ENCODE measurements around the gene RNF223.

GRCh38 chr1:1071486-1072298 is 2.4 kb downstream of the RNF223 start:
- TF ChIP-seq CTCF (optimal IDR thresholded peaks at IDR 0.05 in 1 of 3, IDR thresholded peaks at IDR 0.05 in 1 of 3, conservative IDR thresholded peaks at IDR 0.05 in 1 of 3; ENCODE audit: extremely low read depth in 1 of 3, insufficient read depth in 2 of 3, low read length in 3 of 3): no peak
- no peak for TF ChIP-seq EZH2 (IDR thresholded peaks at IDR 0.05; ENCODE audit: low read length)
